ENCODE results near the gene EEF2K. TPM values are rescaled to one million over a fixed set of nuclear protein-coding genes. Genes with fewer than 3 reads are reported as not detected.

EEF2K gene
- total and polyA plus RNA-seq, 3 experiments from 2014 or later = 1.9 to 28.3 (median 27.2) TPM

DNA sequence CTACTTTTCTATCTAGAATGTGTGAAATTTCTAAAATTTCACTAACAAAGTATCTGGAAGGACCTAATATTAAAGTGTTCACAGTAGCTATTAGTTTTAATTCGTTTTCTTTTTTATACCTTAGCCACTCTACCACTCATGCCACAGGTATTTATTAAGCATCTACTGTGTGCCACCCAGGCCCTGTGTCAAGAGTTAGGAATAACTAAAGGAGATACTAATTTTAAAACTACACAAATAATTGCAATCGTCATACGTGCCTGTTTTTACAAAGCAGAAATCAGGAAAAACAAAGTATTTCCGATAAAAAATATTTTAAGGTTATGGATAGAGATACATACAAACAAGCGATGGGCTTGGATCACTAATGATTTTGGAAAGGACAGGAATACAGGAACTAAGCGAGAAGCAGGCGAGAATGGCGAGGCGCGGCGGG is 483 bp upstream of the EEF2K start:
- Mint-ChIP-seq H3K36me3 (peaks cover 0 to 7% (median 0%) of the 10 kb centered on the region in 3 donors), H3K27ac (peak overlapping the region in 7 of 8 donors; percentile 40 to 90 (median 80)), H3K4me1 (peaks cover 22 to 33% (median 32%) of the 10 kb centered on the region in 3 donors), H3K27me3 (no peaks in the 10 kb centered on the region), H3K4me3 (peak overlapping the region; percentile 86 to 97 (median 94)), H3K9me3 (no peaks in the 10 kb centered on the region)
- no peaks in the 10 kb centered on the region for H3K9me3 ChIP-seq (ENCODE audit: low read length)
- peak overlapping the region; percentile 65 for H3K4me3 ChIP-seq (ENCODE audit: low read length)
- CTCF ChIA-PET = interaction anchor here (0.8 to 5.4 kb wide), 19 partner anchors 8 to 205 kb away, joined by 3 to 26 read pairs (median 5); partner anchors contain the start of genes PDZD9 and POLR3E
- H3K36me3 ChIP-seq (ENCODE audit: insufficient read depth, low read length) = no peaks in the 10 kb centered on the region
- peaks cover 19% of the 10 kb centered on the region for H3K4me1 ChIP-seq (ENCODE audit: insufficient read depth, low read length)
- peak overlapping the region; percentile 63 for H3K27ac ChIP-seq (ENCODE audit: low read depth, low read length)
- no peak for DNase-seq
- POLR2A ChIA-PET = interaction anchor here (0.6 to 2.0 kb wide), 6 partner anchors 10 to 205 kb away, joined by 3 to 16 read pairs (median 6); partner anchors contain the start of gene POLR3E
- H3K27me3 ChIP-seq (ENCODE audit: insufficient read depth, low read length, poor library complexity, severe bottlenecking) = no peaks in the 10 kb centered on the region

DNA sequence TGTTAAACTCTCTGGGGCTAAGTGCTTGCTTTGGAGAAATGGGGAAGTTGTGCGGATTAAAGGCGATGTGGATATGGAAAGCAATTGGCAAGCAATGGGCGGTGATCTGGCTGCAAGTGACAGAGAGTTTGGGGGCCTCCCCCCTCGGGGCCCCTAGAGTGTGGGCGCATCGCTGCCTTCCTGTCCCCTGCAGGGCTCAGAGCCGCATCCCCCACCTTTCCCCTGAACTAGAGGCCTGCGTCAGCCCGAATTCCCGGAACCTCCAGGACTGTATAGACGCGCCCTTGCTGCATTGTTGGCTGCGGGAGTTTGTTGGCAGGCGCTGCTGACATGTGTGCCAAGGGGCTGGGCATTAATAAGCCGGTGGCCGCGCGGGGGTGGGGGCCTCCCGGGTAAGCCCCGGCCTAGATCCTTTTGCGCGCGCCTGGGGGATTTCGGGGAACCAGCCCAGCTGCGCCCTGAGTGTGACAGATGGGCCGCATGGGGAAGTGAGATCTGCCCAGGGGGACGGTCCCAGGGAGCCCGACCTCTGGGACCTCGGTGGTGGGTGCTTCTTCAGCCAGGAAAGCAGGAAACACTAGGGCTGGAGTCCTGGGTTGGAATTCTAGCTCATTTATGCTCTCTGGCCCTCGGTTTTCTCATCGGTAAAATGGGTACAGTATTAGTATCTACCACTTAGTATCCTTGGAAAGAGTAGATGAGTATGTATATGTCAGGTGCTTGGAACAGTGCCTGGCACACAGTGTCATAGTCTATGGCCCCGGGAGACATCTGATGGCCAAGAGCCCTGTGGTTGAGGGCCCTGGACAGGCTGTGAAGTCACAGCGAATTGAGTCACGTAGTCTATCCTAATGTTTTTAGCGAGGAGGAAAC is 1.0 kb downstream of the EEF2K start:
- peaks cover 0 to 11% (median 0%) of the 10 kb centered on the region in 3 donors for H3K36me3 Mint-ChIP-seq
- Histone ChIP-seq H3K27me3 (ENCODE audit: insufficient read depth, low read length, poor library complexity, severe bottlenecking) (no peaks in the 10 kb centered on the region), H3K36me3 (ENCODE audit: insufficient read depth, low read length) (no peaks in the 10 kb centered on the region), H3K4me1 (ENCODE audit: insufficient read depth, low read length) (peaks cover 19% of the 10 kb centered on the region), H3K9me3 (ENCODE audit: low read length) (no peaks in the 10 kb centered on the region), H3K4me3 (ENCODE audit: low read length) (peak overlapping the region; percentile 65), H3K27ac (ENCODE audit: low read depth, low read length) (peak overlapping the region; percentile 44)
- H3K27ac Mint-ChIP-seq = peak overlapping the region; percentile 40 to 91 (median 75)
- POLR2A ChIA-PET = interaction anchor here (1.2 to 2.0 kb wide), 4 partner anchors 12 to 90 kb away, joined by 3 to 16 read pairs (median 6); partner anchors contain the start of gene POLR3E
- H3K9me3 Mint-ChIP-seq = no peaks in the 10 kb centered on the region
- peak overlapping the region; percentile 86 to 97 (median 94) for H3K4me3 Mint-ChIP-seq
- no peaks in the 10 kb centered on the region for H3K27me3 Mint-ChIP-seq
- peaks cover 24 to 40% (median 32%) of the 10 kb centered on the region in 3 donors for H3K4me1 Mint-ChIP-seq
- DNase-seq = peak; percentile 40 to 60 (median 51)
- CTCF ChIA-PET = interaction anchor here (0.8 to 5.4 kb wide), 16 partner anchors 9 to 208 kb away, joined by 3 to 26 read pairs (median 5); partner anchors contain the start of genes PDZD9 and POLR3E

DNA sequence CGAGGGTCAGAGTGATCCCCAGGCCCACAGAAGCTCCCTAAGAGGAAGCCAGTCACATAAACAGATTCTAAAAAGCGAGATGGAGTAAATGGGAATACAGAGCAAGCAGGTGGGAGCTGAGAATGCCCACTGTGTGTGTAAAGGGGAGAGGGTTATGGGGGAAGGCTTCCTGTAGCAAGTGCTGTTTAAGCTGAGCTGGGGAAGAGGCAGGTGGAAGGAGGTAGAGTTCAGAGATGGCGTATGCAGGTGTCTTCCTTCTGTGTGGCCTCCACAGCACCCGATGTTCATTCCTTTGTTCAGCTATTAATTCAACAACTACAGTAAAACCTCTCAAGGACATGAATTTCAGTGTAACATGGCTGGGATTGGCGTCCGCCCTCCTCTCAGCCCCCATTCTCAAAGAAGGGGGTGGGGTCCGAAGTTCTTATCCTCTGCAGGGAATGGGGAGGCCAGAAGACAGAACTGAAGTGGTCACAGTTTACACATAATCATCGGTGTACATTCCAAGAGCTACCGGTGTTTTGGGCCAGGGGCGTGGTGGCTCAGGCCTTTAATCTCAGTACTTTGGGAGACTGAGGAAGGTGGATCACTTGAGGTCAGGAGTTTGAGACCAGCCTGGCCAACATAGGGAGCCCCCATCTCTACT is 1.8 kb downstream of the EEF2K start:
- no peaks in the 10 kb centered on the region for H3K9me3 Mint-ChIP-seq
- DNase-seq = no peak
- peaks cover 24 to 40% (median 32%) of the 10 kb centered on the region in 3 donors for H3K4me1 Mint-ChIP-seq
- no peaks in the 10 kb centered on the region for H3K36me3 ChIP-seq (ENCODE audit: insufficient read depth, low read length)
- no peaks in the 10 kb centered on the region for H3K27me3 ChIP-seq (ENCODE audit: insufficient read depth, low read length, poor library complexity, severe bottlenecking)
- peaks cover 19% of the 10 kb centered on the region for H3K4me1 ChIP-seq (ENCODE audit: insufficient read depth, low read length)
- H3K27ac Mint-ChIP-seq = peak overlapping the region in 6 of 8 donors; percentile 71 to 91 (median 75)
- ChIA-PET POLR2A (interaction anchor here (0.5 to 2.0 kb wide), 3 partner anchors 11 to 18 kb away, joined by 3 to 16 read pairs (median 3); no protein-coding TSS in a partner anchor), CTCF (interaction anchor here (0.8 to 5.4 kb wide), 6 partner anchors 11 to 209 kb away, joined by 3 to 26 read pairs (median 5); partner anchors contain the start of gene POLR3E)
- H3K36me3 Mint-ChIP-seq = peaks cover 0 to 13% (median 0%) of the 10 kb centered on the region in 3 donors
- H3K9me3 ChIP-seq (ENCODE audit: low read length) = no peaks in the 10 kb centered on the region
- H3K27ac ChIP-seq (ENCODE audit: low read depth, low read length) = peak overlapping the region; percentile 44
- peak overlapping the region; percentile 65 for H3K4me3 ChIP-seq (ENCODE audit: low read length)
- peak overlapping the region; percentile 86 to 97 (median 94) for H3K4me3 Mint-ChIP-seq
- no peaks in the 10 kb centered on the region for H3K27me3 Mint-ChIP-seq

DNA sequence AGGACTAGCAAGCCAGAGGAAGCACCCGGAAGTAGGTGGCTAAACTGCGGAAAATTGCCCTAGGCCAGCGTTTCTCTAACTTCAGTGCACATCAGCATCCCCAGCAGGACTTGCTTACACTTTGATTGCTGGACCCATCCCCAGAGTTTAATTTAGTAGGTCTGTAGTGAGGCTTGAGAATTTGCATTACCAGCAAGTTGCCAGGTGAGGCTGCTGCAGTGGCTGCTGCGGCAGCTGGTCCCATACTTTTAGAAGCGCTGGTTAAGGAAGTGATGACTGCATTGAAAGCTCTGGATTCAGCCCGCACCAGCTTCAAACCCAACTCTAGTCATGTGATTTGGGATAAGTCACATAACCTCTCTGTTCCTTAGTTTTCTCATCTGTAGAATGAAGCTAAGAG is 4.2 kb downstream of the EEF2K start:
- H3K9me3 ChIP-seq (ENCODE audit: low read length) = no peaks in the 10 kb centered on the region
- ChIA-PET POLR2A (interaction anchor here (0.5 kb wide), 1 partner anchor 130 kb away, joined by 4 read pairs; no protein-coding TSS in a partner anchor), CTCF (interaction anchor here (1.0 to 5.4 kb wide), 3 partner anchors 21 to 91 kb away, joined by 3 to 26 read pairs (median 5); partner anchors contain the start of gene POLR3E)
- Mint-ChIP-seq H3K9me3 (no peaks in the 10 kb centered on the region), H3K4me3 (peak overlapping the region in 1 of 7 donors; percentile 18), H3K27me3 (no peaks in the 10 kb centered on the region), H3K36me3 (peaks cover 0 to 30% (median 0%) of the 10 kb centered on the region in 3 donors), H3K4me1 (peaks cover 27 to 45% (median 32%) of the 10 kb centered on the region in 3 donors), H3K27ac (peak overlapping the region in 2 of 8 donors; percentile 33 to 90)
- H3K27ac ChIP-seq (ENCODE audit: low read depth, low read length) = no peak overlapping the region
- H3K4me3 ChIP-seq (ENCODE audit: low read length) = no peak overlapping the region
- no peak for DNase-seq
- H3K27me3 ChIP-seq (ENCODE audit: insufficient read depth, low read length, poor library complexity, severe bottlenecking) = no peaks in the 10 kb centered on the region
- no peaks in the 10 kb centered on the region for H3K36me3 ChIP-seq (ENCODE audit: insufficient read depth, low read length)
- peaks cover 19% of the 10 kb centered on the region for H3K4me1 ChIP-seq (ENCODE audit: insufficient read depth, low read length)

DNA sequence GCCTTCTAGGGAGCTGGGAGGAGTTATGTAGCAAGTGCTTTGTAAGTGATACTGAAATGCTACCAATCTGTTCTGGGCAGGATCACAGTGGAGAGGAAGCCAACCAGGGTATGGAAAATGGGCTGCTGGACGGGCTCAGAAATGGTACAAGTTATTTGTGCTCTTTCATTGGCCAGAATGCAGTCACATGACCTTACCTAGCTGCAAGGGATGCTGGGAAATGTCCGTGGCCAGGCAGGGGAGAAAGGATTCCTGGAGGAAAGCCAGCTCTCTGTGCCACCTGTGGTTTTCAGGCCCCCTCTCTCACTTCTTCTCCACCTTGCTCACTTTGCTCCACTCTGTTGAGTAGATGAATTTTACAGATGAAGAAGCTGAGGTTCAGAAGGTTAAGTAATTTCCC is 4.8 kb downstream of the EEF2K start:
- ChIA-PET CTCF (interaction anchor here (1.0 to 5.4 kb wide), 2 partner anchors 21 to 86 kb away, joined by 3 to 26 read pairs; partner anchors contain the start of gene POLR3E), POLR2A (interaction anchor here (0.5 kb wide), 1 partner anchor 130 kb away, joined by 4 read pairs; no protein-coding TSS in a partner anchor)
- H3K9me3 Mint-ChIP-seq = no peaks in the 10 kb centered on the region
- H3K27ac Mint-ChIP-seq = peak overlapping the region in 1 of 8 donors; percentile 90
- no peaks in the 10 kb centered on the region for H3K36me3 ChIP-seq (ENCODE audit: insufficient read depth, low read length)
- peak overlapping the region in 1 of 7 donors; percentile 18 for H3K4me3 Mint-ChIP-seq
- H3K27me3 ChIP-seq (ENCODE audit: insufficient read depth, low read length, poor library complexity, severe bottlenecking) = no peaks in the 10 kb centered on the region
- H3K9me3 ChIP-seq (ENCODE audit: low read length) = no peaks in the 10 kb centered on the region
- H3K27ac ChIP-seq (ENCODE audit: low read depth, low read length) = no peak overlapping the region
- peaks cover 15% of the 10 kb centered on the region for H3K4me1 ChIP-seq (ENCODE audit: insufficient read depth, low read length)
- H3K27me3 Mint-ChIP-seq = no peaks in the 10 kb centered on the region
- H3K36me3 Mint-ChIP-seq = peaks cover 0 to 30% (median 0%) of the 10 kb centered on the region in 3 donors
- no peak overlapping the region for H3K4me3 ChIP-seq (ENCODE audit: low read length)
- peaks cover 24 to 40% (median 29%) of the 10 kb centered on the region in 3 donors for H3K4me1 Mint-ChIP-seq
- no peak for DNase-seq

DNA sequence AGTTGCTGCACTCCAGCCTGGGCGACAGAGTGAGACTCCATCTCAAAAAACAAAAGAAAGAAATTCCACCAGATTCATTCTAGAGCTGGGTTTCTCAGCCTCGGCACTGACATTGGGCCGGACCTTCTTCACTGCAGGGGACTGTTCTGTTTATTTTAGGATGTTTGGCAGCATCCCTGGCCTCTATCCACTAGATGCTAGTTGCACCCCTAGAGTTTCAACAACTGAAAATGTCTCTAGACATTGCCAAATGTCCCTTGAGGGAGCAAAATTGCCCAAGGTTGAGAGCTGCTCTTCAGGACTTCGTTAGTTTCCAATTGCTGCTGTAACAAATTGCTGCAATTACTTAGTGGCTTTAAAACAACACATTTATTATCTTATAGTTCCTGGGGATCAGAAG is 7.2 kb downstream of the EEF2K start:
- Mint-ChIP-seq H3K27me3 (no peaks in the 10 kb centered on the region), H3K27ac (peak overlapping the region in 1 of 8 donors; percentile 40), H3K36me3 (peaks cover 0 to 25% (median 2%) of the 10 kb centered on the region in 3 donors), H3K4me3 (no peak overlapping the region), H3K4me1 (peaks cover 11 to 27% (median 15%) of the 10 kb centered on the region in 3 donors), H3K9me3 (no peaks in the 10 kb centered on the region)
- no peak overlapping the region for H3K4me3 ChIP-seq (ENCODE audit: low read length)
- H3K36me3 ChIP-seq (ENCODE audit: insufficient read depth, low read length) = no peaks in the 10 kb centered on the region
- ChIA-PET POLR2A (no interaction called here), CTCF (interaction anchor here (1.2 kb wide), 1 partner anchor 8 kb away, joined by 3 read pairs; no protein-coding TSS in a partner anchor)
- H3K27ac ChIP-seq (ENCODE audit: low read depth, low read length) = no peak overlapping the region
- DNase-seq = no peak
- H3K4me1 ChIP-seq (ENCODE audit: insufficient read depth, low read length) = peaks cover 2% of the 10 kb centered on the region
- no peaks in the 10 kb centered on the region for H3K27me3 ChIP-seq (ENCODE audit: insufficient read depth, low read length, poor library complexity, severe bottlenecking)
- H3K9me3 ChIP-seq (ENCODE audit: low read length) = no peaks in the 10 kb centered on the region

DNA sequence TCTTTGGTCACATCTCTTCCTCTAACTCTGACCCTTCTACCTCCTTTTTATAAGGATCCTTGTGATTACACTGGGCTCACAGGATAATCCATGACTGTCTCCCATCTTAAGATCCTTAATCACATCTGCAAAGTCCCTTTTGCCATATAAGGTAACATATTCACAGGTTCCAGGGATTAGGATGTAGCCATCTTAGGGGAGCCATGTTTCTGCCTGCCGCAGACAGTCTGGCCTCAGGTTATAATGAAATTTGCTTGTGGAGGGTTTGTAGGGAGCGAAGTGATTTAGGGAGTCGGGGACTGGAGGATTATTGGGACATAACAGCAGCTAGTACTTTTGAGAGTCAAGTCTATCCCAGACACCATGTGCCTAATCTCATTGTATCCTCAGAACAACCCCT is 7.7 kb downstream of the EEF2K start:
- DNase-seq = no peak
- Histone ChIP-seq H3K27ac (ENCODE audit: low read depth, low read length) (no peak overlapping the region), H3K4me3 (ENCODE audit: low read length) (no peak overlapping the region), H3K9me3 (ENCODE audit: low read length) (no peaks in the 10 kb centered on the region), H3K4me1 (ENCODE audit: insufficient read depth, low read length) (no peaks in the 10 kb centered on the region), H3K36me3 (ENCODE audit: insufficient read depth, low read length) (no peaks in the 10 kb centered on the region), H3K27me3 (ENCODE audit: insufficient read depth, low read length, poor library complexity, severe bottlenecking) (no peaks in the 10 kb centered on the region)
- CTCF ChIA-PET = interaction anchor here (1.2 kb wide), 1 partner anchor 9 kb away, joined by 3 read pairs; no protein-coding TSS in a partner anchor
- Mint-ChIP-seq H3K27ac (peak overlapping the region in 2 of 8 donors; percentile 74 to 88), H3K36me3 (peaks cover 0 to 25% (median 2%) of the 10 kb centered on the region in 3 donors), H3K9me3 (no peaks in the 10 kb centered on the region), H3K4me1 (peaks cover 10 to 24% (median 11%) of the 10 kb centered on the region in 3 donors), H3K4me3 (peak overlapping the region in 1 of 7 donors; percentile 36), H3K27me3 (no peaks in the 10 kb centered on the region)
- POLR2A ChIA-PET = no interaction called here

All from CD8-positive, alpha-beta memory T cell (primary cell).